GM18909 (cell line): ENCODE results near the gene ZNF629.
"Not testable (repeated sequence)": the region's sequence is repeated elsewhere in the genome, so short reads cannot be mapped to it uniquely, and the experiment has no call there.

Experiments
- ATAC-seq: cut with Tn5 transposase; IDR thresholded peaks from one replicate; pipeline ENCODE4 v1.9.1; 2021; ENCODE audit warnings: mild to moderate bottlenecking; ENCODE audit not compliant: unreplicated experiment, poor library complexity

Gene ZNF629

GRCh38 chr16:30786936-30787612, at the start of gene ZNF629:
Gene ZNF629, minus strand, starts transcription at chr16:30787205. Its CDS starts 2,723 bp downstream, at chr16:30784482.
- no peak for ATAC-seq

- no peak for ATAC-seq
Observed at GRCh38 chr16:30834130-30834740, 47.2 kb upstream of the ZNF629 start.

GRCh38 chr16:30830072-30830417, 43.0 kb upstream of the ZNF629 start:
- no peak for ATAC-seq

- ATAC-seq: no peak
Observed at GRCh38 chr16:30829130-30830071, 42.4 kb upstream of the ZNF629 start.

GRCh38 chr16:30821891-30822290, 34.9 kb upstream of the ZNF629 start:
- no peak for ATAC-seq

- ATAC-seq: not testable (repeated sequence)
Observed at GRCh38 chr16:30821441-30821840, 34.4 kb upstream of the ZNF629 start.

- ATAC-seq: no peak
Observed at GRCh38 chr16:30820952-30821421, 34.0 kb upstream of the ZNF629 start.

- ATAC-seq: no peak
Observed at GRCh38 chr16:30816769-30817168, 29.8 kb upstream of the ZNF629 start.

GRCh38 chr16:30813821-30814189, 26.8 kb upstream of the ZNF629 start:
- no peak for ATAC-seq

GRCh38 chr16:30809675-30810074, 22.7 kb upstream of the ZNF629 start:
- ATAC-seq: not testable (repeated sequence)

- not testable (repeated sequence) for ATAC-seq
Observed at GRCh38 chr16:30808890-30809426, 22.0 kb upstream of the ZNF629 start.

GRCh38 chr16:30808146-30808545, 21.1 kb upstream of the ZNF629 start:
- no peak for ATAC-seq

GRCh38 chr16:30805370-30806169, 18.6 kb upstream of the ZNF629 start:
- ATAC-seq: no peak

GRCh38 chr16:30805056-30805369, 18.0 kb upstream of the ZNF629 start:
- no peak for ATAC-seq

- ATAC-seq: no peak
Observed at GRCh38 chr16:30802936-30803335, 15.9 kb upstream of the ZNF629 start.

GRCh38 chr16:30797670-30798309, 10.8 kb upstream of the ZNF629 start:
- no peak for ATAC-seq

GRCh38 chr16:30794634-30795033, 7.6 kb upstream of the ZNF629 start:
- ATAC-seq: no peak

- no peak for ATAC-seq
Observed at GRCh38 chr16:30793508-30794069, 6.6 kb upstream of the ZNF629 start.

GRCh38 chr16:30787613-30788378, 791 bp upstream of the ZNF629 start:
- no peak for ATAC-seq
